Stimulated activated CD4-positive, alpha-beta T cell treated with anti-CD3 and anti-CD28 coated beads, Interleukin-12 subunit alpha, Interleukin-12 subunit beta, amount 100 ng/mL, for 4 hours (primary cell): ENCODE results near the gene ZNF93.
"Not testable (repeated sequence)": the region's sequence is repeated elsewhere in the genome, so short reads cannot be mapped to it uniquely, and the experiment has no call there.

Source experiments
- DNase-seq: peaks from one replicate; pipeline ENCODE4 v3.0.0-alpha.2; 2020

The ZNF93 gene

GRCh38 chr19:19943848-19944582 lies 43.3 kb downstream of the ZNF93 start:
- no peak for DNase-seq

- no peak for DNase-seq
Observed at GRCh38 chr19:19944583-19944880, 43.8 kb downstream of the ZNF93 start.

DNA sequence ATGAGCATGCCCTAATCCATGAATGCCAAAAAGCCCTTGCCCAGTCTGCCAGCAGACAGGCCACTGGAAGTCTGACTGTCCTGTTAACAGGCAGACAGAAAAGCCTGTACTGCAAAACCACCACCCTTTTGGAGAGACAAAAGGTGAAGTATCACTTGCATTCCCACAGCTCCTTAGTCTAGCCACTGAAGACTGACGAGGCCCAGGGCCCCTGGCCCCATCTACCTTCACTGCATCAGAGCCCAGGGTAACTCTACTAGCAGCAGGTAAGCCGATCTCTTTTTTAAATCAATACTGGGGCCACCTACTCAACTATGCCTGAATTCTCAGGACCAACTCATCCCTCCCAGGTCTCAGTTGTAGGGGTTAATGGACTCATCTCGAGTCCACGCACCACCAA lies 45.5 kb downstream of the ZNF93 start:
- DNase-seq = no peak

DNA sequence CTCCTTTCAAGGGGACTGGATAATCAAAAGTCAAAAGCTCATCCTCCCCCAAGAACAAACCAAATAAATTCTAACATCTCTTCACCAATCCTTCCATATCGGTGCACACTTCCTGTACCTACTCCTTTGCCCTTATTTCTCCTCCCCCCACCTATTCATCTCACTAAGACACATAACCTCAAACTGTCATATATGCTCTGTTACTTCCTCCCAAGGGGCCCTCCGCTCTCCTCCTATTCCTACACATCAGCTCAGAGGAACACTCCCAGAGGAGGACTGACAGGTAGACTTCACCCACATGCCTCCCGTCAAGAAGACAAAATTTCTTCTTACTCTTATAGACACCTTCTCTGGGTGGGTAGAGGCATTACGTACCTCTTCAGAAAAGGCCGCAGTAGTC lies 48.1 kb downstream of the ZNF93 start:
- DNase-seq = no peak

- DNase-seq = no peak
Observed at GRCh38 chr19:19955208-19955607, 54.5 kb downstream of the ZNF93 start.

DNA sequence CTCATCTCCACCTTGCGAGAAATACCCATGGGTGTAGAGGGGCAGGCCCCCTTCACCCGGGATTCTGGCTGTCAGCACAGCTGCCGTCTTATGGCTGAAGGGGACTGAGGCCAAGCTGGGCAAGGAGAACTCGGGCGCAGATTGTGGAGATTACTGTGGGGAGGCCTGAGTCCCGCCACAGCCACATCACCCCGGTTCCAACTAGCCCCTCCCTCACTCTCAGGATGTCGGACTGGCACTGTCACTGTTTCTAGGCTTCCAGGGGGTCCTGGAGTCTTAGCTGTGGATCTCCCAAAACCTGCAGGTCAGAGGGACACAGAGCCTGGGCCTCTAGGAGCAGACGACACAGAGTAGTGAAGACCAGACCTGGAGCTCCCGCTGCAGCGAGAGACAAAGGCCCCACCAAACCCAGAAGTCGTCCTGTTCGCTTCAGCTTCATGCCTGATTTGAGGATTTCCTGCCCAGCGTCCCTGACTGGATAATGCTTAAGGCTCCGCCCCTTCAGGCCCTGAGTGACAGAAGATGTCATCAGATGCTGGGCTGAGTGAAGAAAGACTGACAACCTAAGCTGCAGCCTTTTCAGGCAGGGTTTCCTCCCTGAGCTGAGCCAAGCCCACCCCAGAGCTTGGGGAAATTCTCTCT lies 55.8 kb downstream of the ZNF93 start:
- no peak for DNase-seq

DNA sequence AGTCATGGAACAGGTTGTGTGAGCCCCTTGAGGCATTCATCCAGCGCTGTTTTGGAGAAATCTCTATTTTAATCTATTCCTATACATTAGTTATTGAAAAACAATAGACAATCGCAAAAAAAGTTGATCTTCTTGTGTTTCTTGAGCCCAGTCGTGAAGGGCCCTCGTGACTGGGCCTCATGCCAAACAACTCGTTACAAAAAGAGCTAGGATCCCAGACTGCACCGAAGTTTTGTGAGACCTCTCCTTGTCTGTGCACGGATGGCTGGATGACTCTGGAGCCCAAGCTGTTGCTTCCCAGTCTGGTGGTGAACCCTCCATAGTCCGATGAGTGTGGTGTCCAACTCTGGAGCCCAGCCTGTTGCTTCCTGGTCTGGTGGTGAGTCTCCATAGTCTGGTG lies 57.0 kb downstream of the ZNF93 start:
- not testable (repeated sequence) for DNase-seq

DNA sequence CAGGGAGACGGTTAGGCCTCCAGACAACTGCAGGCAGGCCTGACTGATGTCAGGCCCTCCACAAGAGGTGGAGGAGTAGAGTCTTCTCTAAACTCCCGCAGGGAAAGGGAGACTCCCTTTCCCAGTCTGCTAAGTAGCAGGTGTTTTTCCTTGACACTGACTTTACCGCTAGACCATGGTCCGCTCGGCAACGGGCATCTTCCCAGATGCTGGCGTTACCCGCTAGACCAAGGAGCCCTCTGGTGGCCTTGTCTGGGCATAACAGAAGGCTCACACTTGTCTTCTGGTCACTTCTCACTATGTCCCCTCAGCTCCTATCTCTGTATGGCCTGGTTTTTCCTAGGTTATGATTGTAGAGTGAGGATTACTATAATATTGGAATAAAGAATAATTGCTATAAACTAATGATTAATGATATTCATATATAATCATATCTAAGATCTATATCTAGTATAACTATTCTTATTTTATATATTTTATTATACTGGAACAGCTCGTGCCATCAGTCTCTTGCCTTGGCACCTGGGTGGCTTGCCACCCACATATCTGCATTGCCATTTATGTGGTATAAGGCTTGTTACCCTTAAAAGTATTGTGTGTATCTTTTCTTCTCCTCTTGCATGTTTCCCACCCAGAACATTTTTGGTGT lies 58.5 kb downstream of the ZNF93 start:
- peak; percentile 51 for DNase-seq

- DNase-seq = no peak
Observed at GRCh38 chr19:19964416-19964815, 63.7 kb downstream of the ZNF93 start.

DNA sequence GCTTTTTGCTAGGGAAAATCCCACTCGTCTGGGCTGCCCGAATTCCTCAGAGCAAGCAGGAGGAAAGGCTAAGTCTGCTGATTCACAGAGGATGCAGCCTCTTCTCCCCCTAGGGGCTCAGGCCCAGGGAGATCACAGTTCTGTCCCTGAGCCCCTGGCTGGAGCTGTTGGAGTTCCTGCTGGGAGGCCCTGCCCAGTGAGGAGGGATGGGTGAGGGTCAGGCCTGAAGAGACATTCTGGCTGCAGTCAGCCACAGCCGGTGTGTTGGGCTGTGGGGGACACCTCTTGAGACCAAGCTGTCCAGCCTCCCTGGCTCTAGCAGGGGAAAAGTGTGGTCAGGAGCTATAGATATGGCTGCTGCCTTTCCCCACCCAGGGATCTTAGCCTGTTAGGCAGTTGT lies 65.4 kb downstream of the ZNF93 start:
- not testable (repeated sequence) for DNase-seq

DNA sequence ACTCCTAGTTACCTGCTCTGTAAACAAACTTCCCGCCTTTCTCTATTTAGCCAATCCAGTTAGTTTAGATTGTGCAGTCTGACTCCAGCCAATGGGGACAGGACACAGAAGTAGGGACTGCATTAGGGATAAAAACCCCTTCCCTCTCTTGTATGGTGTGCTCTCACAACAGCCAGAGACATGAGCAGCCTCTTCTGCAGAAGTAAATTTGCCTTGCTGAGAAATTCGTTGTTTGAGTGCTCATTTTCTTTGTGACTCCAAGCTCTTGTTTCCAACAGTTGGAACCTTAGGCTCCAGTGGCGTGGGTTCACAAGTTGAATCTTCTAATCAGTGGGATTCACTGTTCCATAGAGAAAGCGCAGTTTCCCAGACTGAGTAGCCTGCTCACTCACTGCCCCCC lies 66.1 kb downstream of the ZNF93 start:
- DNase-seq = no peak
